Mucosa of rectum (tissue), 2 donors: ENCODE measurements around the gene CISTR.
"Not testable (repeated sequence)": the region's sequence is repeated elsewhere in the genome, so short reads cannot be mapped to it uniquely, and the experiment has no call there.

Experiments
- H3K27ac ChIP-seq, 2 donors: one replicate each; pipeline ENCODE4 v1.7.0; 2013; ENCODE audit warnings: inconsistent platforms in 2 of 2, low read depth in 2 of 2, low read length in 2 of 2
- H3K27me3 ChIP-seq, 2 donors: one replicate each; pipeline ENCODE4 v1.7.0; 2013; ENCODE audit warnings: low read length in 2 of 2; ENCODE audit not compliant: control insufficient read depth in 2 of 2, insufficient read depth in 2 of 2
- H3K36me3 ChIP-seq, 2 donors: one replicate each; pipeline ENCODE4 v1.7.0; 2013; ENCODE audit warnings: low read length in 2 of 2; ENCODE audit not compliant: control insufficient read depth in 2 of 2, insufficient read depth in 2 of 2
- H3K4me1 ChIP-seq, 2 donors: one replicate each; pipeline ENCODE4 v1.7.0; 2013; ENCODE audit warnings: low read length in 2 of 2, mild to moderate bottlenecking in 1 of 2; ENCODE audit not compliant: control insufficient read depth in 2 of 2, insufficient read depth in 2 of 2
- H3K4me3 ChIP-seq, 2 donors: one replicate each; pipeline ENCODE4 v1.7.0; 2013; ENCODE audit warnings: low read length in 2 of 2
- H3K9ac ChIP-seq, 2 donors: one replicate each; pipeline ENCODE4 v1.7.0; 2013; ENCODE audit warnings: low read length in 2 of 2, low read depth in 1 of 2, mild to moderate bottlenecking in 1 of 2
- H3K9me3 ChIP-seq, 2 donors: one replicate each; pipeline ENCODE4 v1.7.0; 2013; ENCODE audit warnings: low read length in 2 of 2; ENCODE audit not compliant: control insufficient read depth in 2 of 2
- donor health status: healthy.
- donor health status: Normal muscosa, but diverticular disease.

The CISTR gene

GRCh38 chr12:53781228-53781801, 29.5 kb upstream of the CISTR start:
- H3K27ac ChIP-seq, result no peak overlapping the region
- H3K36me3 ChIP-seq, result no peaks in the 10 kb centered on the region
- H3K27me3 ChIP-seq, result peaks cover 30 to 57% of the 10 kb centered on the region in 2 donors
- H3K9ac ChIP-seq, result no peak overlapping the region
- H3K4me3 ChIP-seq, result no peak overlapping the region
- no peaks in the 10 kb centered on the region for H3K4me1 ChIP-seq
- no peaks in the 10 kb centered on the region for H3K9me3 ChIP-seq

- H3K9me3 ChIP-seq, result no peaks in the 10 kb centered on the region
- no peak overlapping the region for H3K27ac ChIP-seq
- no peak overlapping the region for H3K4me3 ChIP-seq
- no peaks in the 10 kb centered on the region for H3K4me1 ChIP-seq
- H3K9ac ChIP-seq, result no peak overlapping the region
- peaks cover 33 to 61% of the 10 kb centered on the region in 2 donors for H3K27me3 ChIP-seq
- no peaks in the 10 kb centered on the region for H3K36me3 ChIP-seq
Observed at GRCh38 chr12:53780323-53780722, 28.5 kb upstream of the CISTR start.

GRCh38 chr12:53779679-53780078, 27.9 kb upstream of the CISTR start:
- H3K27ac ChIP-seq, H3K9ac ChIP-seq, H3K4me3 ChIP-seq, H3K4me1 ChIP-seq, H3K36me3 ChIP-seq, H3K9me3 ChIP-seq: not testable (repeated sequence)
- peaks cover 31 to 57% of the 10 kb centered on the region in 2 donors for H3K27me3 ChIP-seq

GRCh38 chr12:53777936-53778644, 26.3 kb upstream of the CISTR start:
- no peak overlapping the region for H3K27ac ChIP-seq
- no peak overlapping the region for H3K9ac ChIP-seq
- H3K36me3 ChIP-seq, result no peaks in the 10 kb centered on the region
- no peak overlapping the region for H3K4me3 ChIP-seq
- H3K4me1 ChIP-seq, result no peaks in the 10 kb centered on the region
- peaks cover 33 to 58% of the 10 kb centered on the region in 2 donors for H3K27me3 ChIP-seq
- no peaks in the 10 kb centered on the region for H3K9me3 ChIP-seq

GRCh38 chr12:53777412-53777811, 25.6 kb upstream of the CISTR start:
- H3K4me3 ChIP-seq, result no peak overlapping the region
- no peaks in the 10 kb centered on the region for H3K9me3 ChIP-seq
- H3K27ac ChIP-seq, result no peak overlapping the region
- peaks cover 33 to 55% of the 10 kb centered on the region in 2 donors for H3K27me3 ChIP-seq
- H3K36me3 ChIP-seq, result no peaks in the 10 kb centered on the region
- no peak overlapping the region for H3K9ac ChIP-seq
- no peaks in the 10 kb centered on the region for H3K4me1 ChIP-seq

- no peak overlapping the region for H3K9ac ChIP-seq
- H3K27me3 ChIP-seq, result peaks cover 37 to 51% of the 10 kb centered on the region in 2 donors
- H3K4me3 ChIP-seq, result no peak overlapping the region
- H3K4me1 ChIP-seq, result no peaks in the 10 kb centered on the region
- no peaks in the 10 kb centered on the region for H3K9me3 ChIP-seq
- no peaks in the 10 kb centered on the region for H3K36me3 ChIP-seq
- H3K27ac ChIP-seq, result no peak overlapping the region
Observed at GRCh38 chr12:53776872-53777271, 25.1 kb upstream of the CISTR start.

GRCh38 chr12:53775478-53776145, 23.8 kb upstream of the CISTR start:
- Histone ChIP-seq H3K9me3 (no peaks in the 10 kb centered on the region), H3K4me3 (no peak overlapping the region), H3K9ac (no peak overlapping the region), H3K36me3 (no peaks in the 10 kb centered on the region), H3K4me1 (no peaks in the 10 kb centered on the region), H3K27me3 (peaks cover 27 to 52% of the 10 kb centered on the region in 2 donors), H3K27ac (no peak overlapping the region)

GRCh38 chr12:53770281-53770680, 18.5 kb upstream of the CISTR start:
- Histone ChIP-seq H3K9ac (no peak overlapping the region), H3K27ac (no peak overlapping the region), H3K36me3 (no peaks in the 10 kb centered on the region), H3K4me3 (no peak overlapping the region), H3K27me3 (peaks cover 32 to 58% of the 10 kb centered on the region in 2 donors), H3K9me3 (no peaks in the 10 kb centered on the region), H3K4me1 (no peaks in the 10 kb centered on the region)

- Histone ChIP-seq H3K9me3 (no peaks in the 10 kb centered on the region), H3K4me3 (no peak overlapping the region), H3K4me1 (no peaks in the 10 kb centered on the region), H3K36me3 (no peaks in the 10 kb centered on the region), H3K9ac (no peak overlapping the region), H3K27ac (no peak overlapping the region), H3K27me3 (peaks cover 35 to 61% of the 10 kb centered on the region in 2 donors)
Observed at GRCh38 chr12:53768976-53769375, 17.2 kb upstream of the CISTR start.

- no peak overlapping the region for H3K9ac ChIP-seq
- H3K27me3 ChIP-seq, result peaks cover 36 to 56% of the 10 kb centered on the region in 2 donors
- H3K4me3 ChIP-seq, result no peak overlapping the region
- H3K9me3 ChIP-seq, result no peaks in the 10 kb centered on the region
- H3K4me1 ChIP-seq, result no peaks in the 10 kb centered on the region
- H3K27ac ChIP-seq, result no peak overlapping the region
- no peaks in the 10 kb centered on the region for H3K36me3 ChIP-seq
Observed at GRCh38 chr12:53766881-53767280, 15.1 kb upstream of the CISTR start.
